ENCODE data around the gene JUP. TPM values are rescaled to one million over a fixed set of nuclear protein-coding genes. Genes with fewer than 3 reads are reported as not detected.
A peak's percentile ranks its signal among the peaks of the same experiment; 100 is the strongest.
"Not testable (repeated sequence)": the region's sequence is repeated elsewhere in the genome, so short reads cannot be mapped to it uniquely, and the experiment has no call there.

JUP gene
- total RNA-seq, 1 experiment from 2014 or later: 36.3 TPM

DNA sequence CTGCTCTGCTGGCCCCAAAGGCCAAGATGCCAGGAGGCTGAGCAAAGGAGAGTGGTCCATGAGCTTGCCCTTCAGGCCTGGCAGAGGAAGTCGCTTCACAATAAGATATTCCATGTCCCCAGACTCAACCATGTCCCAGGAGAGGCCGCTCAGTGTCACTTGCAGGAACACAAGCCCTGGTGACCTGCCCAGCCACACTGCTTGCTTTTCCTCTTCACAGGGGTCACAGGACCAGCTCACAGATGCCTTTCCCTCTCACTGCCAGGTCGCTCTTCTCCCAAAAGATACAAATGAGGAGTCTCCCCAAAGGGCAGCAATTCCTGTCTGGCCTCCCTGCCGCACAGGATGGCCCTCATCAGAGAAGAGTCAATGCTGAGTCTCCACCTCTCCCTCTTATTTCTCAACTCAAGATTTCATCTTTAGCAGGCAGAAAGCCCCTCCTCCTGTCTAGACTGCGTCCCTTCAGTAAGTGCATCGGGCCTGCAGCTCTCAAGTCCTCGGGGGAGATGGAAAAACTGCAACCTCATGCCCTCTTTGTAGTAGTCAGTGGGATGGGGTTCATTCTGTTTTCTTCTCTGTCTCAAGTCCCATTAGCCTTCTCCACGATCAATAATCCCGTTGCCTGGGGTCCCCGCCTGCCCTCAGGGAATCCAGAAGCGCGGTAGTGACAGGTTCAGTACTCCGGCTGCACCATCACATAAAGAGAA, 5.0 kb downstream of the JUP start:
- DNase-seq (ENCODE audit: low read depth): no peak

DNA sequence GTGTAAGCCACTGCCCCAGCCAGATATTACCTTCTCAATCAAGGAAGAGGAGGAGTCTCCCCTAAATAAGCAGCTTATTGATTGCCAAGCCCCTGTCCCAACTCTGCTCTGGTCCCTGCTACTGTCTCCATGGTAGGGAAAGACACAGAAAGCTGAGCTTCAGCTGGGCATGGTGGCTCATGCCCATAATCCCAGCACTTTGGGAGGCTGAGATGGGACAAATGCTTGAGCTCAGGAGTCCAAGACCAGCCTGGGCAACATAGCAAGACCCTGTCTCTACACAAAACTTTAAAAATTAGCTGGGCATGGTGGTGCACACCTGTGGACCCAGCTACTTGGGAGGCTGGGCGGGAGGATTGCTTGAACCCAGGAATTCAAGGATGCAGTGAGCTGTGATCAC, 6.6 kb downstream of the JUP start:
- DNase-seq (ENCODE audit: low read depth): no peak

DNA sequence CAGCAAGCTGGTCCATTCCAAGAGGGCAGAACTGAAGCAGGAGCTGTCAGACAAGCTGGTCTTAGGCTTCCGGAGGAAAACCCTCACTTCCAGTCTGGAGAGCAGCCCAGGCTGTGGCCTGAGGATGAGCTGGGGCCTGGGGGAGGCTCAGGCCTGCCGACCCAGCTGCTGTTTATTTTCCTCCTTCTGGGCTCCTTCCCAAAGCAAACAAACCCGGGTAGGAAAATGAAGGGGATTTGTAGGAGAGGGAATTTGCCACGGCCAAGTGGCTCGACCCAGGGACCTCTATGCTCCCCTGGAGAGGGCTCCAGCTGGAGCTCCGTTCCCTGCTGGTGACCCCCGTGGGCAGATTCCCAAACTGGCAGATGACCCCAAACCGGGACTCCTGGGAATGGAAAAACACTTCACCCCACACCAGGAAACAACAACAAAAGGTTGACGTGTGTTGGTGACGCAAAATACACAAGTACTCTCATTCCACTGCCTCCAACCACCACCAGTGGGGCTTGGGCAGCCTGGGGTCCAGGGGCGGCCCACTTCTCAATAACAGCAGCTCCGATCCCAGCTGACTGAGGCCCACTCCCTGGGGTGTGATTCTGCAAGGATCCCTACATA, 8.8 kb downstream of the JUP start:
- peak; percentile 94 for DNase-seq (ENCODE audit: low read depth)

DNA sequence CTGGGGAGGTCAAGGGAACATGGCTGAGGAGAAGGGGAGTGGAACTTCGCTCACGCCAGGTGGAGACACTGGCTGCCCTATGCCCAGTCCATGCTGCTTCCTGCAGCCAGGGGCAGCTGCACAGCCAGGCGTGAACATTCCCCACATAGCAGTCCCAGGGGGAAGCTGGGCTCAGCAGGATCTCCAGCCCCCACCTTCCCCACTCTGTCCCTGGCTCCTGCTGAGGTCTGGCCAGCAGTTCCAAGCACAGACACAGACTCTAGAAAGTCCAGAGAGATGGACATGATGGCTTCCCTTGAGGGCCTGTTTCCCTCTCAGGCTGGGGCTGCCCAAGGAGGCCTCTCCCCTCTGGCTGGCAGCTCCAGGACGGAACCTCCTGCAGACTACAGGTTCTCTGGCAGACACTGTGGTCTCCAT, 9.3 kb downstream of the JUP start:
- no peak for DNase-seq (ENCODE audit: low read depth)

DNA sequence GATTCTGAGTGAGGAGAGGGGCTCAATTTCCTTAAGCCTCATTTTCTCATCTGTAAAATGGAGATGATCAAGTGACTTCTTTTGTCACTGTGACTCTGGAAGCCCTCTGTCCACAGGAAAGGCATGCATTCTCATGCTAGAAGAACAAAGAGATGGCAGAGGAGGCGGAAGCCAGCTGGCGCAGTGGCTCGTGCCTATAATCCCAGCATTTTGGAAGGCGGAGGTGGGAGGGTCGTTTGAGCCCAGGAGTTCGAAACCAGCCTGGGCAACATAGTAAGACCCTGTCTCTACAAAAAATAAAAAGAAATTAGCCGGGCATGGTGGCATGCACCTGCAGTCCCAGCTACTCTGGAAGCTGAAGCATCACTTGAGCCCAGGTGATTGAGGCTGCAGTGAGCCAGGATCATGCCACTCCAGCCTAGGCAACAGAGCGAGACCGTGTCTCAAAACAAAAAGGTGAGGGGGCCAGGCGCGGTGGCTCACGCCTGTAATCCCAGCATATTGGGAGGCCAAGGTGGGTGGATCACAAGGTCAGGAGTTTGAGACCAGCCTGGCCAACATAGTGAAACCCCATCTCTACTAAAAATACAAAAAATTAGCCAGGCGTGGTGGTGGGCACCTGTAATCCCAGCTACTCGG, 10.1 kb downstream of the JUP start:
- not testable (repeated sequence) for DNase-seq (ENCODE audit: low read depth)

DNA sequence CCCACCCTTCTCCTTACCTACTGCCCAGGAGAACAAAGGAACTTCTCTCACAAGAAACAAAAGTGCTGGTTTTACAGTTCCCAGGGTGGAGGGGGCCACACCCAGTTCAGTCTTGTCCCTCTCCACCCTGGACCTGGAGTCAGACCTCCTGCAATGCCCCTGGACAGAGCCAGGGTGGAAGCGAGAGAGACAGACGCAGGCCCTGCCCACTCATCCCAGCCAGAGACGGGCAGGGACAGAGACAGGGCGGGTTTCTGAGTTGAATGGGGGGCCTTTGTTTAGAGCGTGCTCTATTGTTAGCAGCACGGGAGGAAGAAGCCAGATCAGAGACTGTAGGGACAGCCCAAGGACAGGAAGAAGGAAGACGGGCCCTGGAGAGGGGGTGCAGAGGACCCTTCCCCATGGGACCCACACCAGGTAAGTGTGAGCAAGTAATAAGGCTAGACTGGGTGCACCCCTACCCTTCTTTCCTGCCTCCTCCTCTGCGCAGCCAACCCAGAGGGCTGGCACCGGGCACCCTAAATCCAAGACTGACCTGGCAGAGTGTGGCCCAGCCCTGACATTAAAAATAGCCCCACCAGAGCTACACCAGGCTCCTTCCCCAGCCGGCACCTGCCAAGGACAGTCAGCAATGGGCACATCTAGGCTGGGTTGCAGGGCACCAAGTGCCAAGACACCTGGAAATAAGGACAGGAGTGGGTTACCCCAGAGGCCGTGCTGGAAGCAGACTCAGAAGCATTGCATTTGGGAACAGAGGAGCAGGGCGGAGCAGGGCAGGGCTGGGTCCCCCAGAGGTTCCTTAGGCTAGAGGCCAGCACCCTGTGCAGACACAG, 10.9 kb downstream of the JUP start:
- no peak for DNase-seq (ENCODE audit: low read depth)

DNA sequence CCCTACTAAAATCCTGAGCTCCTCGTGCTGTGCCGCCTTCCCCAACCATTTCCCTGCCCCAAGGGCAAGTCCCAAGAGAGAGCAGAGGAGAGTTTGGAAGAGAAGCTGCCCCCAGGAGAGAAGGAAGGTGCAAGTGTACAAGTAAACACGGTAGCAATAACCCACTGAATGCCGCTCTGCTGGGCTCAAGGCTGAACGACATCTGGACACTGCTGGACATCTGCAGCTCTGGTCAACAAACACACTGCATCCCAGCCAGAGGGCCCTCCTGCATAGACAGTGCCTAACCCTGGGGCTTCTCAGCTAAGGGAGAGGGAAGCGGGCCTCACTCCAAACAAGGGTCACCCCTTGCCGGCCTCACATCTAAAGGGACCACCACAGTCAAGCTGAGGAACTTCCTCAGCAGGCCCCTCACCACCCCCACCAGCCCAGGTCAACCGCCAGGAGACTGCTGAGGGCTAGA, 12.7 kb downstream of the JUP start:
- no peak for DNase-seq (ENCODE audit: low read depth)

DNA sequence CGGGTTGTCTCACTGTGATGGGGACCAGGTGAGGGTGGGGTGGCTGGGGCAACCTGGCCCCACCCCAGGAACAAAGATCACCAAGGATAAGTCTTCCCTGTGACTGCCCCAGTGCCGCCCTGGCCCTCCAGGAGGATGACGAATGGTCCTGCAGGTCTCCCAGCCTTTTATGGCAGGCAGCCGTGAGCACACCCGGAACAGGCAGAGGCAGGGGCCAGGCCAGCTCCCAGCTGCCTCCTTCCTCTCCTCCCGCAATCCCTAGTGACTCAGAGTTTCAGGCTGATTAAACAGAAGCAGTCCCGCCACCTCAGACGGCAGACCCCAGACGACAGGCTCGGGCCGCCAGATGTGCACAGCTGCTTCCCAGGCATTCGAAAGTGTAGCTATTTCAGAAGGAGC, 13.3 kb downstream of the JUP start:
- peak; percentile 96 for DNase-seq (ENCODE audit: low read depth)

DNA sequence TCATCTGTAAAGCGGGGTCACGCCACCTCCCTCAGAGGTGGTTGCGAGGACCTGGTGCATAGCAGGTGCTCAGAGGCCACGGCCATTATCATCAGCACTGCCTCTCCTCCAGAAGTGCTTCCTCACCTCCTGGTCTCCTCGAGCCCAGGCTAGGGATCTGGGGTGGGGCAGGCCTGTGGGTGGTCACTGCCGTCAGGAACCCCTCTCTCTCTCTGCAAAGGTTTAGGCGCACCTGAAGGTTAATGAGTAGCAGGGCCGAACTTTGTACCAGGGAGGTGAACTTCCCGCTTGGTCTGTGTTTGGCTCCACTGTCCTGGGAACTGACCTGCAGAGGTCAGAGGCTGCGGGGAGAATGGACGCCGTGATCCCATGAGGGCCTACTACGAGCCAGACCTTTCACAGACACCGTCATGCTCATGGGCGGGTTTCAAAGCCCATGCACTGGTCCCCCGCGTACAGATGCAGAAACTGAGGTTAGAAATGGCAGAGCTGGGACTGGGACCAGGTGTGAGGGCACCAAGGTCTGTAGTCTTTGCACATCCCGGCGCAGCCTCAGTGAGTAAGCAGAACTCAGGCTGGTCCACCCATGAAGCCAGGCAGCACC, 13.8 kb downstream of the JUP start:
- no peak for DNase-seq (ENCODE audit: low read depth)

DNA sequence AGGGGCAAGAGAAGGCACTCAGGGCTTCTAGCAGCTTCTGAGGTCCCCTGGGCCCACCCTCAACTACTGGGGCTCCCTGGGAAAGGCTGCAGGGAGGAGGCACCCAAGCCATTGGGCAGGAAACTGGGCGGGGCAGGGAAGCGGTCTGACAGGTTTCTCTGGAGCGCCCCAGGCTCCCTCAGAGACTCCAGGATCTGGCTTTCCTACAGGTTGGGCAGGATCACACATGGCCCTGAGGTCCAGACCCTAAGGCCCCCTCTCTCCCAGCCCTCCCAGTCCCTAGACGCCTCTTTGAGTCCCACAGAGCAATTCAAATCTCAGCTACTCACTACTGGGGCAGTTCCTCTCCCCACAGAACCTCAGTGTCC, 14.3 kb downstream of the JUP start:
- no peak for DNase-seq (ENCODE audit: low read depth)

DNA sequence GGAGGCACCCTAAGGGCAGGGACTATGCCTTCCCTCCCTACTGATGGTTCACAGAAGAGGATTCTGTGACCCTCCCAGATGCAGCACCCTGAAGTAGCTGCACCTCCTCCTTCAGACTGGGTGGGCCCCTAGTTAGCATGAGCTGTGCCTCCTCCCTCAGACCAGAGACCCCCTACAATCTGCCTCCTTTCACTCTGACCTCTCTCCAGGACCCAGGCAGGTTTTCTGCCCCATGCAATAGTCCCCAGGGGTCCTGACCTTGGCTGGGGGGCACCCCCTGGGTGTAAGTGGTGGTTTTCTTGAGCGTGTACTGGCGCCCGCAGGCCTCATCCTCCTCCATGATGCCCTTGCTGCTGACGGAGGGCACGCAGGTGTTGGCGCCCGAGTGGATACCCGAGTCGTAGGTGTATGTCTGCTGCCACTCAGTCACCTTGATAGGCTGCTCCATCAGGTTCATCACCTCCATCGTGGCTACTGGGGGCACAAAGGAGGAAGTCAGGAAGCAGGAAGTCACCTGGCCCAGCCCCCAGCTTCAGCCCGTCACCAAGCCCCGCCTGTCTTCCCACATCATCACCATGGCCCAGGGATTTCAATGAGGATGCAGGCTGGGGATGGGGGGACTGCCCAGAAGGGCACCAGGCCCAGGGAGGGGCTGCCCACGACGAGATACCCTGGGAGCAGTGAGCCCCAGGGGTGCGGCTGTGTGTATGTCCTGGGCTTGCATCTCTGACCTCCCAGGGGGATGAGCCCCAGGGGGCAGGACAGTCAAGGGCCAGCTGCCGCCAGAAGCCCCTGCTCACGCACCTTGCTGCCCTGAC, 14.9 kb downstream of the JUP start:
- DNase-seq (ENCODE audit: low read depth): no peak

DNA sequence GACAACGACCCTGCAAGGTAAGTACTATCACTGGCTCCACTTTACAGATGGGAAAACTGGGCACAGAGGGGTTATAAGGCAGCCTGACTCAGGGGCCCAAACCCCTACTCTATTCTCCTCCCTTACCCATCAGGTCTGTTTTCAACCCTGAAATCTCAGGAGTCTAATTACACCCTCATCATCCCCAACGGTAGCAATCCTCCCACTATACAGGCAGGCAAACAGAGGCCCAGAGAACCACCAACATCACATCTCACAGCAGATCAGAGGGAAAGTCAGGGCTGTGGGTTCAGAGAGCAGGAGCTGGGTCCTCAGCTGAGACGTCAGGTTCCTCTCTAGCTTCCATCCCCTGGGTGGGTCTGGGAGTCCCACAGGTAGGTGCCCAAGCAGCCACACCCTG, 16.5 kb downstream of the JUP start:
- no peak for DNase-seq (ENCODE audit: low read depth)

DNA sequence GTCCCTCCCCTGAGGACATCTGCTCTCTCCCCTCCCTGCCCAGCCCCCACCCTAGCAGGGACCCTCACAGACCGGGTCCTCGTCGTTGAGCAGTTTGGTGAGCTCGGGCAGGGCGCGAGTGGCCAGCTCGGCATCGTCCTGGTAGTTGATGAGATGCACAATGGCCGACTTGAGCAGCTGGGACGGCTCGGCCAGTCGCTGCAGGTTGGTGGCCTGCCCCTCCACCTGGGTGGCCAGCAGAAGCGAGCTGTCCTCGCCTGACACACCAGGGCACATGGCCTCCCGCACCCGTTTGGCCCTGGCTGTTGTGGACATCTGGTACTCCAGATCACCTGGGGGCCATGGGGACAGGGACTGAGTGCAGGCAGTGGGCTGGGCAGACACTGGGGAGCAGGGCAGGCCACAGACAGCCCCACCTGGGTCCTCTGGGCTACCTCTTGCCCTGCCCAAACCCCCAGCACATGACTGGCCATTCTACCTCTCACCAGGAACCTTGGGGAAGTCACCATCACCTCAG, 17.1 kb downstream of the JUP start:
- DNase-seq (ENCODE audit: low read depth): no peak

DNA sequence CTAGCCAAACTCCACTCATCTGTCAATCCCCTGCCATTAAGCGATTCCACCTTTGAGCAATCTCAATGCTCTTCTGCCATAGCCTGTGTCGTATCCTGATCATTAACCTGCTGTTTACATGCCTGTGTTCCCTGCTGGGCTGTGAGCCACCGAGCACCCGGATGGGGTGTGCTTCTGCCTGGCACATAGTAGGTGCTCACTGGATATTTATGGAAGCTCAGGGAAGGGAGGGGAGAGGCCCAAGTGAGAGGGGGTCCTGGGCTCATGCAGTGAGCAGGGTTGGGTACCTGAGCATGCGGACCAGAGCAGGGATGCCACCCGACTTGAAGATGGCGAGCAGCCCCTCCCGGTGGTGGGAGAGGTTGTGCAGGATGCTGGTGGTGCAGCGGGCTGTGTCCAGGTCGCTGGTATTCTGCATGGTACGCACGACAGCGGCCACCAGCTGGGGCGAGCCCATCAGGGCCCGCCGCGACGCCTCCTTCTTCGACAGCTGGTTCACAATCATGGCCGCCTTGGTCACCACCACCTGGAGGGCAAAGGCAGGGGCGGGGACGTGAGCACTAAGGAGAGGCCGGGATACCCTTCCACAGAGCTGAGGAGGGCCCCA, 17.7 kb downstream of the JUP start:
- DNase-seq (ENCODE audit: low read depth): no peak

DNA sequence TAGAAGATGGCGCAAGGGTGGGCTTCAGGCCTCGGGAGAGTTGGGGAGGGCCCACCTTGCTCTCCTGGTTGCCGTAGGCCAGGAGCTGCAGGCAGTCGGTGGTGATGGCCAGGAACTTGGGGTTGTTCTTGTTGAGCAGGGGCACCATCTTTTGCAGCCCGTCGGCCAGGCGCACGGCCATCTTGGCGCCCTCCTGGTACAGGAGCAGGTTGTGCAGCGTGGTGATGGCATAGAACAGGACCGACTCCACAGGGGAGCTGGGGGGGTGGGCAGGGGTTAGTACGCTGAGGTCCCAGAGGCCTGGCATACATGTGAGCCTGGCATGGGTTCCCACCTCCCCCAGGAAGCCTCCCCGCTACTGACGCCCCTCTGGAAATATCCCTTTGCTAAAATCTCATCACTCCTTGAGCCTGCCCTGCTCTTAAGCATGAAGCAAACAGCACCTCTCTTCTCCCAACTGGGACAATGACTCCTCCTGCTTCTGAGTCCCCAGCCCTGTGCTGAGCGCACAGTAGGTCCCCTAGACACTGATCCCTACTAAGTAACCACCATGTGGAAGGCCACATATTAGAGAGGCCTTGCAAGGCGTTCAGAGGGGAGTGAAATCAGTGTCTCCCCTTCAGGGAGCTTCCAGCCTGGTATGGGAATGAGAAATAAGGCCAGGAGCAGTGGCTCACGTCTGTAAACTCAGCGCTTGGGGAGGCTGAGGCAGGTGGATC, 19.0 kb downstream of the JUP start:
- DNase-seq (ENCODE audit: low read depth): no peak

DNA sequence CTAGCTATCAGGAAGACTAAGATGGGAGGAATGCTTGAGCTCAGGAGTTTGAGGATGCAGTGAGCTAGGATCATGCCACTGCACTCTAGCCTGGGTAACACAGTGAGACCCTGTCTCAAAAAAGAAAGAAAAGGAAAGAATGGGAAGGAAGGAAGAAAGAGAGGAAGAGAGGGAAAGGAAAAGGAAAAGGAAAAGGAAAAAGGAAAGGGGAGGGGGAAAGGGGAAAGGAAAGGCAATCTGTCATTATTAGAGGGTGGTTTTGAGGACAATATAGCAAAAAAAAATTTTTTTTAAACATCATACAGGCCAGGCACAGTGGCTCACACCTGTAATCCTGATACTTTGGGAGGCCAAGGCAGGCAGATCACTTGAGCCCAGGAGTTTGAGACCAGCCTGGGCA, 20.4 kb downstream of the JUP start:
- DNase-seq (ENCODE audit: low read depth): no peak

DNA sequence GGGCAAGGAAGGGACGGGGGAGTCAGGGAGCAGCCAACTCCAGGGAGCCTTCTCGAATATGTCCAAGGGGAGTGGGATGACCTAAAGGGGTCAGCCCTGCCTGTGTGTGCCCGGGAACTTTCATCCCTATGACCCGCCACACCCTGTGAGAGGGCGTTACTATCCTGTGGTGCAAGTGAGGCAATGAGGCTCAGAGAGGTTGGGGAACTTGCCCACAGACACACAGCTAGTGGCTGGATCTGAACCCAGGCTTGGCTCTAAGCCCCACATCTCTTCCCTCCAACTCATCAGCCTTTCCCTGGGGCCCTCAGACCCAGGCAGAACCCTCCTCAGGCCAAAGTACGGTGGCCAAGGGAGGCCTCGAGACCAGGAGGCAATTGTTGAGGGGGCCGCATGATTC, 23.2 kb downstream of the JUP start:
- DNase-seq (ENCODE audit: low read depth): no peak

DNA sequence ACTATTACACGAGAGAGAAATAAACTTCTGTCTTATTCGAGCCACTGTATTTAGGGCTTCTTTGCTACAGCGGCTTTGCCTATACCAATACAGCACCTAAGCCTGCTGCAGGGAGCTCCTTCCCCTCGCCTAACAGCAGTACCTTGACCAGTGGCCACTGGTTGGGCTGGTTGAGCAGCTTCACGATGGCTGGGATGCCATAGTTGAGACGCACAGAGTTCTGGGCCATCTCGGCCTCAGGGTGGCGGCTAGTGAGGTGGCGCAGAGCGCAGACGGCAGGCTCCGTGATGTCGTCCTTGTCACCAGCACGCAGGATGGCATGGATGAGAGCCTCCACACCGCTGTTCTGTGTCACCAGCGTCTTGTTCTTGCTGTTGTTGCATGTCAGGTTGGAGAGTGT, 23.7 kb downstream of the JUP start:
- no peak for DNase-seq (ENCODE audit: low read depth)

DNA sequence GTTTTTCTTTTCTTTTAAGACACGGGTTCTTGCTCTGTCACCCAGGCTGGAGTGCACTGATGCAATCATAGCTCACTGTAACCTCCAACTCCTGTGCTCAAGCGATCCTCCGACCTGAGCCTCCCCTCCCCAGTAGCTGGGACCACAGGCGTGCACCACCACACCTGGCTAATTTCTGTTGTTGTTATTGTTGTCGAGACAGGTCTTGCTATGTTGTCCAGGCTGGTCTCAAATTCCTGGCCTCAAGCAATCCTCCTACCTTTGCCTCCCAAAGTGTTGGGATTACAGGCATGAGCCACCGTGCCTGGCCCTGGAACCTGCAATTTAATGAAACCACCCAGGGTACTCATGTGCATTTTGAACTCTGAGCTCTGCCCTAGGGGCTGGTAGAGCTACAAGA, 24.1 kb downstream of the JUP start:
- DNase-seq (ENCODE audit: low read depth): no peak

DNA sequence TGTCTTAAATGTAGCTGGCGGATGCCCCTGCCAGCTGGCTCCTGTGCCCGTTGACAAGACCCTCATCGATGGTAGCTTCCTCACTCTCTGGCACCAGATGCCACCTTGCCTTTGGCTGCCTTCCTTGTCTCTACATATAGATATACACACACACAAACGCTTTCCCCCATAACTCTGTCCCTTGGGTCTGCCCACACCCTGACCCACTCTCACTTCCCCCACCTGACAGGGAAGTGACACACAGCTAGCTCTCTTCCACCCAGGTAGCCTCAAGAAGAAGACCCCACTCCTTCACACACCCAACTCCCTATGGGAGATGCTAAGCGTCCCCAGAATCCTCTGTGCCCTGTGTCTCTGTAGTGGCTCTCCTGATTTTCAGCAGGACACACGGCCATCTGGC, 25.6 kb downstream of the JUP start:
- no peak for DNase-seq (ENCODE audit: low read depth)

All from Daoy (cell line).